WTC11 (cell line): ENCODE data around the gene RSBN1L. TPM values are rescaled to one million over a fixed set of nuclear protein-coding genes. Genes with fewer than 3 reads are reported as not detected.

ENCODE experiments used
- ATAC-seq: fragments of 200-7000 bp; cut with Tn5 transposase; 2 replicates; pipeline ENCODE4 v1.10.0; 2021; ENCODE audit warnings: mild to moderate bottlenecking, moderate library complexity
- CTCF ChIA-PET: fragments of 300-600 bp; sonication (Branson Sonifier 250); formaldehyde crosslinking; loops from one replicate; lab custom pipeline; 2021; ENCODE audit warnings: antibody characterized with exemption; lab: Charles Lee
- POLR2A ChIA-PET: fragments of 350-600 bp; sonication (Branson Sonifier 250); formaldehyde crosslinking; loops from one replicate; lab custom pipeline; 2021; ENCODE audit warnings: antibody characterized with exemption; lab: Charles Lee
- DNase-seq: peaks from one replicate; pipeline ENCODE4 v3.0.0; 2021; ENCODE audit warnings: low spot score
- H3K27ac Mint-ChIP-seq: 2 replicates; pipeline ENCODE4 v1.8.0; 2021; ENCODE audit warnings: mixed read lengths
- H3K27me3 Mint-ChIP-seq: 2 replicates; pipeline ENCODE4 v1.8.0; 2021; ENCODE audit warnings: low read depth, mild to moderate bottlenecking, moderate library complexity, mixed read lengths
- H3K36me3 Mint-ChIP-seq: 2 replicates; pipeline ENCODE4 v1.8.0; 2021; ENCODE audit warnings: mixed read lengths
- H3K4me1 Mint-ChIP-seq: 2 replicates; pipeline ENCODE4 v1.8.0; 2022; ENCODE audit warnings: mixed read lengths
- H3K4me3 Mint-ChIP-seq: 2 replicates; pipeline ENCODE4 v1.8.0; 2021; ENCODE audit warnings: mild to moderate bottlenecking, moderate library complexity, mixed read lengths
- H3K9me3 Mint-ChIP-seq: 2 replicates; pipeline ENCODE4 v1.8.0; 2021; ENCODE audit warnings: mixed read lengths
- FOXJ3 ChIP-seq: sonication (generic); formaldehyde crosslinking; IDR thresholded peaks from 2 replicates; pipeline ENCODE4 v1.9.0; 2021; ENCODE audit warnings: missing genetic modification reagents, mild to moderate bottlenecking, borderline replicate concordance
- JUN ChIP-seq: sonication (generic); formaldehyde crosslinking; IDR thresholded peaks from 2 replicates; pipeline ENCODE4 v1.8.0; 2023; ENCODE audit warnings: mild to moderate bottlenecking, missing genetic modification reagents
- NFATC4 ChIP-seq: fragments of 250-450 bp; sonication (Bioruptor Pico); IDR thresholded peaks from 2 replicates; pipeline ENCODE4 v1.9.0; 2021; ENCODE audit warnings: mild to moderate bottlenecking
- NFYB ChIP-seq: sonication (generic); formaldehyde crosslinking; conservative IDR thresholded peaks from 2 replicates; pipeline ENCODE4 v1.8.0; 2022; ENCODE audit warnings: low read depth, missing genetic modification reagents
- OVOL2 ChIP-seq: fragments of 250-450 bp; sonication (Bioruptor Pico); IDR thresholded peaks from 2 replicates; pipeline ENCODE4 v1.9.0; 2021; ENCODE audit warnings: mild to moderate bottlenecking, borderline replicate concordance
- PRRX2 ChIP-seq: fragments of 250-450 bp; sonication (Bioruptor Pico); IDR thresholded peaks from 2 replicates; pipeline ENCODE4 v1.8.0; 2021; ENCODE audit warnings: mild to moderate bottlenecking
- SMAD4 ChIP-seq: sonication (generic); formaldehyde crosslinking; IDR thresholded peaks from 2 replicates; pipeline ENCODE4 v1.8.0; 2022; ENCODE audit warnings: mild to moderate bottlenecking, missing genetic modification reagents
- SP1 ChIP-seq: sonication (generic); formaldehyde crosslinking; conservative IDR thresholded peaks from 2 replicates; pipeline ENCODE4 v1.8.1; 2022; ENCODE audit warnings: missing genetic modification reagents
- TCF7 ChIP-seq: sonication (generic); formaldehyde crosslinking; IDR thresholded peaks from 2 replicates; pipeline ENCODE4 v1.8.0; 2022; ENCODE audit warnings: mild to moderate bottlenecking, low read depth, missing genetic modification reagents, moderate library complexity
- ZNF121 ChIP-seq: sonication (generic); formaldehyde crosslinking; IDR thresholded peaks from 2 replicates; pipeline ENCODE4 v1.8.0; 2023; ENCODE audit warnings: missing genetic modification reagents
- ZNF219 ChIP-seq: sonication (generic); formaldehyde crosslinking; IDR thresholded peaks from 2 replicates; pipeline ENCODE4 v1.8.0; 2023; ENCODE audit warnings: missing genetic modification reagents, mild to moderate bottlenecking, borderline replicate concordance
- ZNF232 ChIP-seq: sonication (generic); formaldehyde crosslinking; IDR thresholded peaks from 2 replicates; pipeline ENCODE4 v1.8.0; 2022; ENCODE audit warnings: mild to moderate bottlenecking, missing genetic modification reagents
- ZNF396 ChIP-seq: fragments of 250-450 bp; sonication (Bioruptor Pico); IDR thresholded peaks from 2 replicates; pipeline ENCODE4 v1.8.0; 2021; ENCODE audit warnings: mild to moderate bottlenecking, moderate library complexity, borderline replicate concordance
- total RNA-seq: library from RNA; stranded (reverse); gene quantifications from 3 replicates; pipeline ENCODE4 v1.2.3, GENCODE V29; 2021
- TF ChIP-seq, protein P1 (sequence below): sonication (generic); formaldehyde crosslinking; IDR thresholded peaks from 2 replicates; pipeline ENCODE4 v1.8.1; 2022; ENCODE audit warnings: low read depth, mild to moderate bottlenecking, moderate library complexity, missing genetic modification reagents, borderline replicate concordance
- TF ChIP-seq, protein P2 (sequence below): sonication (generic); formaldehyde crosslinking; IDR thresholded peaks from 2 replicates; pipeline ENCODE4 v1.8.0; 2023; ENCODE audit warnings: mild to moderate bottlenecking, missing genetic modification reagents
- TF ChIP-seq, protein P3 (sequence below): sonication (generic); formaldehyde crosslinking; IDR thresholded peaks from 2 replicates; pipeline ENCODE4 v1.8.1; 2023; ENCODE audit warnings: mild to moderate bottlenecking, moderate library complexity, missing genetic modification reagents
- TF ChIP-seq, protein P4 (sequence below): sonication (generic); formaldehyde crosslinking; IDR thresholded peaks from 2 replicates; pipeline ENCODE4 v1.8.1; 2022; ENCODE audit warnings: low read depth, missing genetic modification reagents, borderline replicate concordance
- TF ChIP-seq, protein P5 (sequence below): sonication (generic); formaldehyde crosslinking; IDR thresholded peaks from 2 replicates; pipeline ENCODE4 v1.8.1; 2023; ENCODE audit warnings: mild to moderate bottlenecking, missing genetic modification reagents
- TF ChIP-seq, protein P6 (sequence below): sonication (generic); formaldehyde crosslinking; IDR thresholded peaks from 2 replicates; pipeline ENCODE4 v1.8.0; 2022; ENCODE audit warnings: mild to moderate bottlenecking, missing genetic modification reagents
- TF ChIP-seq, protein P7 (sequence below): sonication (generic); formaldehyde crosslinking; IDR thresholded peaks from 2 replicates; pipeline ENCODE4 v1.8.0; 2022; ENCODE audit warnings: mild to moderate bottlenecking, missing genetic modification reagents

Gene RSBN1L
- total RNA-seq, 1 experiment from 2014 or later = 16.8 TPM

DNA sequence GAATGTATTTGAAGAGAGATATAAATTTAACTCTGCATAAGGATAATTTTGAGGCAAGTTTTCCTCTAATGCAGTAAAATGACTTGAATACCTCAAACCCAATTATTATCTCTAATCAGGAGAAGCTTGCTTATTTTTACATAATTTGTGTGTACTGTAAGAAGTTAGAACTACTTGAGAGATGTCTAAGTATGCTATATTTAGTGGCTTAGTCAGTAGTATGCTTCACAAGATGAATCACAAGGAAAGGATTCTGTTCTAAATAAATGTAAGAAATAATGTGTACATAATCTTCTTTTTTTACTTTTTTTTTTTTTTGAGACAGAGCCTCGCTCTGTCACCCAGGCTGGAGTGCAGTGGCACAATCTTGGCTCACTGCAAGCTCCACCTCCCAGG lies 116.0 kb downstream of the RSBN1L start:
- Mint-ChIP-seq H3K27ac (no peak overlapping the region), H3K4me1 (no peaks in the 10 kb centered on the region), H3K27me3 (no peaks in the 10 kb centered on the region), H3K4me3 (no peak overlapping the region), H3K9me3 (peaks cover 18% of the 10 kb centered on the region), H3K36me3 (peaks cover 10% of the 10 kb centered on the region)
- ChIA-PET POLR2A (interaction anchor here (0.7 kb wide), 1 partner anchor 18 kb away, joined by 4 read pairs; no protein-coding TSS in a partner anchor), CTCF (no interaction called here)
- TF ChIP-seq, protein P1, sequence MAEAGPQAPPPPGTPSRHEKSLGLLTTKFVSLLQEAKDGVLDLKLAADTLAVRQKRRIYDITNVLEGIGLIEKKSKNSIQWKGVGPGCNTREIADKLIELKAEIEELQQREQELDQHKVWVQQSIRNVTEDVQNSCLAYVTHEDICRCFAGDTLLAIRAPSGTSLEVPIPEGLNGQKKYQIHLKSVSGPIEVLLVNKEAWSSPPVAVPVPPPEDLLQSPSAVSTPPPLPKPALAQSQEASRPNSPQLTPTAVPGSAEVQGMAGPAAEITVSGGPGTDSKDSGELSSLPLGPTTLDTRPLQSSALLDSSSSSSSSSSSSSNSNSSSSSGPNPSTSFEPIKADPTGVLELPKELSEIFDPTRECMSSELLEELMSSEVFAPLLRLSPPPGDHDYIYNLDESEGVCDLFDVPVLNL (CRISPR knock-in tag) = no peak
- TF ChIP-seq, protein P2, sequence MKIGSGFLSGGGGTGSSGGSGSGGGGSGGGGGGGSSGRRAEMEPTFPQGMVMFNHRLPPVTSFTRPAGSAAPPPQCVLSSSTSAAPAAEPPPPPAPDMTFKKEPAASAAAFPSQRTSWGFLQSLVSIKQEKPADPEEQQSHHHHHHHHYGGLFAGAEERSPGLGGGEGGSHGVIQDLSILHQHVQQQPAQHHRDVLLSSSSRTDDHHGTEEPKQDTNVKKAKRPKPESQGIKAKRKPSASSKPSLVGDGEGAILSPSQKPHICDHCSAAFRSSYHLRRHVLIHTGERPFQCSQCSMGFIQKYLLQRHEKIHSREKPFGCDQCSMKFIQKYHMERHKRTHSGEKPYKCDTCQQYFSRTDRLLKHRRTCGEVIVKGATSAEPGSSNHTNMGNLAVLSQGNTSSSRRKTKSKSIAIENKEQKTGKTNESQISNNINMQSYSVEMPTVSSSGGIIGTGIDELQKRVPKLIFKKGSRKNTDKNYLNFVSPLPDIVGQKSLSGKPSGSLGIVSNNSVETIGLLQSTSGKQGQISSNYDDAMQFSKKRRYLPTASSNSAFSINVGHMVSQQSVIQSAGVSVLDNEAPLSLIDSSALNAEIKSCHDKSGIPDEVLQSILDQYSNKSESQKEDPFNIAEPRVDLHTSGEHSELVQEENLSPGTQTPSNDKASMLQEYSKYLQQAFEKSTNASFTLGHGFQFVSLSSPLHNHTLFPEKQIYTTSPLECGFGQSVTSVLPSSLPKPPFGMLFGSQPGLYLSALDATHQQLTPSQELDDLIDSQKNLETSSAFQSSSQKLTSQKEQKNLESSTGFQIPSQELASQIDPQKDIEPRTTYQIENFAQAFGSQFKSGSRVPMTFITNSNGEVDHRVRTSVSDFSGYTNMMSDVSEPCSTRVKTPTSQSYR (CRISPR knock-in tag) = no peak
- TF ChIP-seq, protein P3, sequence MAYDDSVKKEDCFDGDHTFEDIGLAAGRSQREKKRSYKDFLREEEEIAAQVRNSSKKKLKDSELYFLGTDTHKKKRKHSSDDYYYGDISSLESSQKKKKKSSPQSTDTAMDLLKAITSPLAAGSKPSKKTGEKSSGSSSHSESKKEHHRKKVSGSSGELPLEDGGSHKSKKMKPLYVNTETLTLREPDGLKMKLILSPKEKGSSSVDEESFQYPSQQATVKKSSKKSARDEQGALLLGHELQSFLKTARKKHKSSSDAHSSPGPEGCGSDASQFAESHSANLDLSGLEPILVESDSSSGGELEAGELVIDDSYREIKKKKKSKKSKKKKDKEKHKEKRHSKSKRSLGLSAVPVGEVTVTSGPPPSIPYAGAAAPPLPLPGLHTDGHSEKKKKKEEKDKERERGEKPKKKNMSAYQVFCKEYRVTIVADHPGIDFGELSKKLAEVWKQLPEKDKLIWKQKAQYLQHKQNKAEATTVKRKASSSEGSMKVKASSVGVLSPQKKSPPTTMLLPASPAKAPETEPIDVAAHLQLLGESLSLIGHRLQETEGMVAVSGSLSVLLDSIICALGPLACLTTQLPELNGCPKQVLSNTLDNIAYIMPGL (CRISPR knock-in tag) = no peak
- TF ChIP-seq OVOL2 (CRISPR knock-in tag) = no peak
- TF ChIP-seq, protein P4, sequence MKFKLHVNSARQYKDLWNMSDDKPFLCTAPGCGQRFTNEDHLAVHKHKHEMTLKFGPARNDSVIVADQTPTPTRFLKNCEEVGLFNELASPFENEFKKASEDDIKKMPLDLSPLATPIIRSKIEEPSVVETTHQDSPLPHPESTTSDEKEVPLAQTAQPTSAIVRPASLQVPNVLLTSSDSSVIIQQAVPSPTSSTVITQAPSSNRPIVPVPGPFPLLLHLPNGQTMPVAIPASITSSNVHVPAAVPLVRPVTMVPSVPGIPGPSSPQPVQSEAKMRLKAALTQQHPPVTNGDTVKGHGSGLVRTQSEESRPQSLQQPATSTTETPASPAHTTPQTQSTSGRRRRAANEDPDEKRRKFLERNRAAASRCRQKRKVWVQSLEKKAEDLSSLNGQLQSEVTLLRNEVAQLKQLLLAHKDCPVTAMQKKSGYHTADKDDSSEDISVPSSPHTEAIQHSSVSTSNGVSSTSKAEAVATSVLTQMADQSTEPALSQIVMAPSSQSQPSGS (CRISPR knock-in tag) = no peak
- no peak for TF ChIP-seq SP1 (CRISPR knock-in tag)
- TF ChIP-seq, protein P5, sequence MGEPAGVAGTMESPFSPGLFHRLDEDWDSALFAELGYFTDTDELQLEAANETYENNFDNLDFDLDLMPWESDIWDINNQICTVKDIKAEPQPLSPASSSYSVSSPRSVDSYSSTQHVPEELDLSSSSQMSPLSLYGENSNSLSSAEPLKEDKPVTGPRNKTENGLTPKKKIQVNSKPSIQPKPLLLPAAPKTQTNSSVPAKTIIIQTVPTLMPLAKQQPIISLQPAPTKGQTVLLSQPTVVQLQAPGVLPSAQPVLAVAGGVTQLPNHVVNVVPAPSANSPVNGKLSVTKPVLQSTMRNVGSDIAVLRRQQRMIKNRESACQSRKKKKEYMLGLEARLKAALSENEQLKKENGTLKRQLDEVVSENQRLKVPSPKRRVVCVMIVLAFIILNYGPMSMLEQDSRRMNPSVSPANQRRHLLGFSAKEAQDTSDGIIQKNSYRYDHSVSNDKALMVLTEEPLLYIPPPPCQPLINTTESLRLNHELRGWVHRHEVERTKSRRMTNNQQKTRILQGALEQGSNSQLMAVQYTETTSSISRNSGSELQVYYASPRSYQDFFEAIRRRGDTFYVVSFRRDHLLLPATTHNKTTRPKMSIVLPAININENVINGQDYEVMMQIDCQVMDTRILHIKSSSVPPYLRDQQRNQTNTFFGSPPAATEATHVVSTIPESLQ (CRISPR knock-in tag) = no peak
- no peak for TF ChIP-seq FOXJ3 (CRISPR knock-in tag)
- ATAC-seq (no peak), DNase-seq (no peak)

DNA sequence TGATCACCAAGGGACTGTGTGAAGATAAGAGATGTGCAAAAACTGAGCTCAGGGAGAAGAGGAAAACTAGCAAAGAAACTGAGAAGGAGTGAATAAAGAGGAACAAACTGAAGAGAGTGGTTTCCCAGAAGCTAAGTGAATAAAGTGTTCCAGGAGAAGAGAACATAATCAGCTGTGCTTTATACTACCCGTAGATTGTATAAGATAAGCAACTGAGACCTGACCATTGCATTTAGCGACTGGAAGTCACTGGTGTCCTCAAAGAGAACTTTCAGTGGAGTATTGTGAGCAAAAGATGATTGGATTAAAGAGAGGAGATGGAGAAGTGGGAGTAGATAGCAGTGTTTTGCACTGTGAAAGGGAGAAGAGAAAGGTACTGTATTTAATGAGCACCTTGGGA lies 116.9 kb downstream of the RSBN1L start:
- H3K36me3 Mint-ChIP-seq = peaks cover 12% of the 10 kb centered on the region
- H3K9me3 Mint-ChIP-seq = peaks cover 14% of the 10 kb centered on the region
- CTCF ChIA-PET = interaction anchor here (1.4 kb wide), 1 partner anchor 15 kb away, joined by 4 read pairs; the partner anchor contains the start of genes PHTF2 and TMEM60
- H3K27me3 Mint-ChIP-seq = no peaks in the 10 kb centered on the region
- TF ChIP-seq SMAD4 (no peak), JUN (CRISPR knock-in tag) (no peak), NFYB (CRISPR knock-in tag) (no peak), TCF7 (no peak), ZNF219 (CRISPR knock-in tag) (no peak), ZNF121 (CRISPR knock-in tag) (no peak), NFATC4 (CRISPR knock-in tag) (no peak), PRRX2 (CRISPR knock-in tag) (no peak), ZNF232 (CRISPR knock-in tag) (no peak), ZNF396 (CRISPR knock-in tag) (no peak)
- TF ChIP-seq, protein P6, sequence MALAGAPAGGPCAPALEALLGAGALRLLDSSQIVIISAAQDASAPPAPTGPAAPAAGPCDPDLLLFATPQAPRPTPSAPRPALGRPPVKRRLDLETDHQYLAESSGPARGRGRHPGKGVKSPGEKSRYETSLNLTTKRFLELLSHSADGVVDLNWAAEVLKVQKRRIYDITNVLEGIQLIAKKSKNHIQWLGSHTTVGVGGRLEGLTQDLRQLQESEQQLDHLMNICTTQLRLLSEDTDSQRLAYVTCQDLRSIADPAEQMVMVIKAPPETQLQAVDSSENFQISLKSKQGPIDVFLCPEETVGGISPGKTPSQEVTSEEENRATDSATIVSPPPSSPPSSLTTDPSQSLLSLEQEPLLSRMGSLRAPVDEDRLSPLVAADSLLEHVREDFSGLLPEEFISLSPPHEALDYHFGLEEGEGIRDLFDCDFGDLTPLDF = no peak
- TF ChIP-seq, protein P7, sequence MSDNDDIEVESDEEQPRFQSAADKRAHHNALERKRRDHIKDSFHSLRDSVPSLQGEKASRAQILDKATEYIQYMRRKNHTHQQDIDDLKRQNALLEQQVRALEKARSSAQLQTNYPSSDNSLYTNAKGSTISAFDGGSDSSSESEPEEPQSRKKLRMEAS (CRISPR knock-in tag) = no peak
- TF ChIP-seq, protein P4 (CRISPR knock-in tag) = no peak
- no peaks in the 10 kb centered on the region for H3K4me1 Mint-ChIP-seq
- no peak for ATAC-seq
- DNase-seq = no peak
- POLR2A ChIA-PET = interaction anchor here (0.7 kb wide), 1 partner anchor 17 kb away, joined by 4 read pairs; no protein-coding TSS in a partner anchor
- no peak overlapping the region for H3K27ac Mint-ChIP-seq
- no peak overlapping the region for H3K4me3 Mint-ChIP-seq
